HG02588 (cell line): Measurements from ENCODE around the gene EHD1.
"Not testable (repeated sequence)": the region's sequence is repeated elsewhere in the genome, so short reads cannot be mapped to it uniquely, and the experiment has no call there.

ENCODE experiments used
- ATAC-seq: cut with Tn5 transposase; IDR thresholded peaks from one replicate; pipeline ENCODE4 v1.9.1; 2021; ENCODE audit warnings: mild to moderate bottlenecking, moderate library complexity; ENCODE audit not compliant: unreplicated experiment

EHD1 gene

DNA sequence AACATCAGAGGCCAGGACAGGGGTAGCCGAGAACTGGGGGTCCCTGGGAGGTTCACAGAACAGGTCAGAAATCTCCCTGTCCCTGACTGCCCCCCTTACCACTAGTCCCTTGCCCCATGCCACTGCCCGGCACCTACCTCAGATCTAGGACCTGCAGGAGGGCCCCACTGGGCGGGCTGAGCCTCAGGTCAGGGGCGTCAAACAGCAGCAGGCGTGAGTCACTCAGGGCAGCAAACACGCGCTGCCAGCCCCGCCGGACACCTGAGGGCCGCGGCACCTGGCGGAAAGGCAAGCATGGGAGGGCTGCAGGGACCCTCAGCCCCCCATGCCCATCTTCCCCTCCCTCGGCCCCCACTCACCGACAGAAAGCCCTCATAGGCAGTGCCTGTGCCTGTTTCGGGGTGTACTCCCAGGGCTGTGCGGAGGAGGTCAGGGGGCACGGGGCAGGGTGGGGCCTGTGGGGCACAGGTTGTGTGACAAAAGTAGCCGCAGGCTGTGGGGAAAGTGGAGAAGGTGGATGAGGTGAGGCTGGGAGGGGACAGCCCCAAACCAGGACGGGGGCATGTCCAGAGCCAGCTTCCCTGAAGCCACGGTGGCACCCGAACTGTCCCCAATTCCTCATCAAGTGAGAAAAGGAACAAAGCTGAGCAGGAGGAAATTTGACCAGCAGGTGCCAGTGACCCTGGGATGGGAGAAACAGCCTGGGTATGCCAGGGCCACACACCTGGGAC is 45.8 kb downstream of the EHD1 start:
- ATAC-seq: no peak

DNA sequence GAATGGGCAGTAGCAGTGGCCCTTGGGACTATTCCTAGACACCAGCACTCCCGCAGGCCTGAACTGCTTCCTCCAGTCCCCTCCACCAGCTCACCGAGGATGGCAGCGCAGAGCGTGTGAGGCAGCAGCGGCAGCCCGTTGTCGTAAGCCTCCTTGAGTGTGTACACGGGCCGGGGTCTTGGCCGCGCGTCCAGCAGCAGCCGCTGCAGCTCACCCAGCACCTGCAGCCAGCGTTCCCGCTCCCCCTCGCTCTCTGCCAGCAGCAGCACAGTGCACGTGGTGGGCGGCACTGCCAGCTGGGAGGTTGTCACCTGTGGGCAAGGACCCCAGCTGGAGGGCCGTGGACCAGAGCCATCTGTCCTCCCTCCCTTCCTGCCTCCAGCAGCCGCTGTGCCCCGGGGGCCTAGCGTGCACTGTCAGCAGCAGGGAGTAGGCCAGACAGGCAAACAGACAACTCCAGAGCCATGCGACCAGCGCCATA is 47.0 kb downstream of the EHD1 start:
- no peak for ATAC-seq

DNA sequence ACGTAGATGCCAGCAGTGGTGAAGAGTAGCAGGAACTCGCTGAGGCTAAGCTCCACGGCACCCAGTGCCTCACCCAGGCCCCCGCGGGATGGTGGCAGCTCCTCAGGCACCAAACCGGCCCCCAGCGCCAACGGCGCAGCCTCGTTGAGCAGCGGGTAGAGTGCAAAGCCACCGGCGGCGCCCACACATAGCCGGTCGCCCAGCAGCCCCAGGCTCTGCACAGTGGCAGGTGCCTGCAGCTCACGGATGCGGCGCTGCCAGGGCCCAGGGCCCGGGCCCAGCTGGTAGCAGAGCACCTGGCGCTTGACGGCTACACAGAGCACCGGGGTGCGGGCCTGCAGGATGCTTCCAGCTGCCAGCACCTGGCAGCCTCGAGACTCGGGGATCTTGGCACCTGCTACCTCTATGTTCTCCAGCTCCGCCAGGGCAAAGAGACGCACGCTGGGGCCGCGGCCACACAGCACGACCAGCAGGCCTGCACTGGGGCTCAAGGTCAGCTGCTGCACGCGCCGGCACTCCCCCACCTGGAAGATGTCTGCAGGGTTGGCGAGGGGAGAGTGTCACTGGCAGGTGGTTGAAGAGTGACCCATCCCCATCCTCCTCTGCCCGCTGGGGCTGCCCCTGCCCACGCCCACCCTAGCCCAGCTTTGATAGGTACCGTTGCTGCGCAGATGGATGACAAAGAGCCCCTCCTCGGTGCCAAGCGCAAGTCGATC is 48.7 kb downstream of the EHD1 start:
- no peak for ATAC-seq

- no peak for ATAC-seq
Observed at GRCh38 chr11:64827451-64827839, 51.0 kb downstream of the EHD1 start.

DNA sequence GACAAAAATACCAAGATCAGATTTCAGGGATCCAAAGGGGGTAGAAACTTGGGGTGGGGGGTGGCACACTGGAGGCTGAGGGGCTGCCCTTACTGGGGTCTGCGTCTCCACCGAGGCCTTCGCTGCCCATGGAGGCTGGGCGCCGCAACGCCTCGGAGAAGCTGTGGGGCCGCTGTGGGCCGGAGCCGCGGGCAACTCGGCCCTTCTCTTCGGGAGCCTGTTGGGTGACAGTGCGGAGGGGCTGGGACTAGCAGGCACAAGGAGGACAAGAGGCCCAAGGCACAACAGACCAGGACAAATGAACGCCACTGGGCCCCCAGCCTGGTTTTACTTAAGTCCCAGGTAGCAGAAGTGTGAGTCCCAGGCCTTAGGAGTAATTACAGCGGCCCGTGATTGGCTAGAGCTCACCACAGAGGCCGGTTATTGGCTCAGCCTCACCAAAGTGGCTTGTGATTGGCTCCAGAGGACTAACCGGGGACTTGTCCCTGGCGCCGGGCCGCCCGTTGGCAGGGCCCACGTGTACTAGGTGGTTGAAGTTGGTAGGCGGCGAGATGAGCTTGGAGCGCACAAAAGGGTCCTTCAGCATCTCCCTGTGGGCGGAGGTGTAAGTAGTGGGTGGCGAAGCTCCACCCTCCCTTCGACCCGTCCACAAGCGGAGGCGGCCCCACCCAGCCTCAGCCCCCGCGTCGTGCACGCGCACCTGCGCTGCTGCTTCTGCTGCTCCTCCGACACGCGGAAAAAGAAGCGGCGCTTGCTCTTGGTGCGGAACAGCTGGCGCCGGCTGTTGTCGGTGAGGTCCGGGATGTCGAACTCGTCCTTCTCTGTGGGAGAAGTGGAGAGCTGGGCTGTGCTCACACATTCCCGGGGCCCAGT is 51.6 kb downstream of the EHD1 start:
- no peak for ATAC-seq

DNA sequence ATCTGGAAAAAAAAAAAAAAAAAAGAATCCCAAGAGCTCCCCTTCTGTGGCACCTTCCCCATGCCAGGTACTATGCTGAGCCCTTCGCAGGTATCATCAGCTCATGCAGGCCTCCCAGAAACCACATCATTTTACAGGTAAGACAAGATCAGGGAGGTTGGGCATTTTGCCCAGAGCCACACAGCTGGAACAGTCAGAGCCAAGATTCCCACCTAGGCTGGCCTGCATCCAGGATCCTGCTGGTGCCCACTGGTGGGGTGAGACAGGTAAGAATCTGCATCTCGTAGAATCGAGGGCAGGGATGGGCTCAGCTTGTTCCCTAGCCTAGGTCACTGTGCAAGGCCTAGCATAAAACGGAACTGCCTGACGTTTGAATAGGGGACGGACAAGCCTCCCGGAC is 52.4 kb downstream of the EHD1 start:
- ATAC-seq: no peak

DNA sequence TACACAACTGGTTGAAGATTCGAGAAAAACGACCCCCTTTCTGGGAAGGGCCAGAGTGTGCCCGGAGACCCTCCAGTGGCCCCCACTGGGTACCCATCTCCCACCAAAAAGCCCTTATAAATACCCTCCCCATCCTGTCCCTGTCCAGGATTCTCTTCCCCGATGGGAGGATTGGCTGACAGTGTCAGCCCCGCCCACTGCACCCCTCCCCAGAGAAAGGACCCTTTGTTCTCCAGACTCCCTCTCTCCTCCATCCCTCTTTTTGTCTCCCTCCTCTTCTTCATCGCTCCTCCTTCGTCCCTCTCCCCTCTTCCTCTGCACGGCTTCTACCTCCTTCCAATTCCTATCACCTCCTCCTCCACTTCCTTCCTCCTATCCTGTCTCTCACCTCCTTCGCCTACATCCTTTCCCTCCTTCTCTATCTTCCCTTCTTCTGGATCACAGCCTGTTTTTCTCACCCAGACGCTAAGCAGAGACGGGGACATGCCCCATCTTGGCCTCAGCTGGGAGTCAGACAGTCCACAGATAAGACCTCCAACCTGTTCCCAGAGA is 54.8 kb downstream of the EHD1 start:
- ATAC-seq: no peak

GRCh38 chr11:64817476-64817875 is 60.9 kb downstream of the EHD1 start:
- no peak for ATAC-seq

DNA sequence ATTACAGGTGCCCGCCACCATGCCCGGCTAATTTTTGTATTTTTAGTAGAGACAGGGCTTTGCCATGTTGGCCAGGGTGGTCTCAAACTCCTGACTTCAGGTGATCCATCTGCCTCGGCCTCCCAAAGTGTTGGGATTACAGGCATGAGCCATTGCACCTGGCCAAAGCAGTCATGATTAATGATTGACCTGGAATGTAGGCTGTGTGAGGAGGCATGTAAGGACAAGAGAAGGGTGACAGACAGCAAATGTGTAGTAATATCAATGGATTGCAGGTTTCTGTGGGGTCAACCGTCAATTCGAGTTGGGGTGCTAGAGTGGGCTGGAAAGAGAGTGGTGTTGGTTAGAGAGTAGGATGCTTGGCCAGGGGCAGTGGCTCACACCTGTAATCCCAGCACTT is 63.0 kb downstream of the EHD1 start:
- ATAC-seq: not testable (repeated sequence)

- ATAC-seq: peak; percentile 37
Observed at GRCh38 chr11:64814712-64815187, 63.7 kb downstream of the EHD1 start.

DNA sequence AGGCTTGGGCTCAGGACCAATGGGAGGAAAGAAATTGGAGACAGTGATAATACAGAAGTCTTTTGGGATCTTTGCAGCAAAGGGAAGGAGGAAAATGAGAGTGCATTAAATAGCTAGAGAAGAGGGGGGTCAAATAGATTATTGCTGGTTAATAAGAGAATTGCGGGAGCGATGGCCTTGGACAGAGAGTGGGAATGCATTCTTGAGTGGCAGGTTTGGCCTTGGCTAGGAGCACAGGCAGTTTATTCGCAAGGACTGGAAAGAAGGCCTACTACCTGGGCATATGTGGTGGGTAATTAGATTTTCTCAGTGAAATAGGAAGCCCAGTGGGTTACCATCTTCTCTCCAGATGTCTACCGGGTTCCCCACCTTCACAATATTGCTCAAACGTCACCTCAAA is 64.6 kb downstream of the EHD1 start:
- ATAC-seq: no peak

DNA sequence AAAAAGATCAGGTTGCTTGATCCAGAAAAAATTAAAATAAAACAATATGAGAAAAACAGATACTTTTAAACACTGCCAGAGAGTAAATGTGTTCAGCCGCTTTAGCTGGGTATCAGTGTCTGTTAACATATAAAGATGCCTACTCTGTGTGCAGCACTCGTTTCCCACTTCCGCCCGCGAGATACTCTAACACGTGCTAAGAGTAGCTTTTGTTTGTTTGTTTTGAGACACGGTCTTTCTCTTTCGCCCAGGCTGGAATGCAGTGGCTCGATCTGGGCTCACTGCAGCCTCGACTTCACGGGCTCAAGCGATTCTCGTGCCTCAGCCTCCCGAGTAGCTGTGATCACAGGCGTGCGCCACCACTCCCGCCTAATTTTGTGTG is 67.5 kb downstream of the EHD1 start:
- ATAC-seq: no peak

GRCh38 chr11:64810271-64810890 is 68.0 kb downstream of the EHD1 start, which contains the start of gene MEN1:
Gene MEN1, minus strand, starts transcription at chr11:64810551. Its CDS starts 442 bp downstream, at chr11:64810109.
- ATAC-seq: peak; percentile 61

GRCh38 chr11:64809781-64810241 is 68.6 kb downstream of the EHD1 start:
- no peak for ATAC-seq

DNA sequence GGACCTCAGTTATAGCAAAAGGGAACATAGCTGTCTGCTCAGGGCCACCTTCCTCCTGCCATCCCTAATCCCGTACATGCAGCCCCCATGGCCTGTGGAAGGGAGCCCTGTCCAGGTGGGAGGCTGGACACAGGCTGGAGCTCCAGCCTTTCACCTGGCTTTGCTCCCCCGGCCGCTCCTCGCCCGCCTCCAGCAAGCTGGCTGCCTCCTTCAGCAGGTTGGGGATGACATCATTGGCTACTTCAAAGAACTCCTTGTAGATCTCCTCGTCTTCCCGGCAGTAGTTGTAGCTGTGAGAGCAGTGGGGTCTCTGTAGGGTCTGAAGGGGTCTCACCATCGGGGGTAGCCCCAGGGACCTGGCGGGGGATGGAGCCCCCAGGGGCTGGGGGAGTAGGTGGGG is 72.9 kb downstream of the EHD1 start:
- ATAC-seq: no peak

DNA sequence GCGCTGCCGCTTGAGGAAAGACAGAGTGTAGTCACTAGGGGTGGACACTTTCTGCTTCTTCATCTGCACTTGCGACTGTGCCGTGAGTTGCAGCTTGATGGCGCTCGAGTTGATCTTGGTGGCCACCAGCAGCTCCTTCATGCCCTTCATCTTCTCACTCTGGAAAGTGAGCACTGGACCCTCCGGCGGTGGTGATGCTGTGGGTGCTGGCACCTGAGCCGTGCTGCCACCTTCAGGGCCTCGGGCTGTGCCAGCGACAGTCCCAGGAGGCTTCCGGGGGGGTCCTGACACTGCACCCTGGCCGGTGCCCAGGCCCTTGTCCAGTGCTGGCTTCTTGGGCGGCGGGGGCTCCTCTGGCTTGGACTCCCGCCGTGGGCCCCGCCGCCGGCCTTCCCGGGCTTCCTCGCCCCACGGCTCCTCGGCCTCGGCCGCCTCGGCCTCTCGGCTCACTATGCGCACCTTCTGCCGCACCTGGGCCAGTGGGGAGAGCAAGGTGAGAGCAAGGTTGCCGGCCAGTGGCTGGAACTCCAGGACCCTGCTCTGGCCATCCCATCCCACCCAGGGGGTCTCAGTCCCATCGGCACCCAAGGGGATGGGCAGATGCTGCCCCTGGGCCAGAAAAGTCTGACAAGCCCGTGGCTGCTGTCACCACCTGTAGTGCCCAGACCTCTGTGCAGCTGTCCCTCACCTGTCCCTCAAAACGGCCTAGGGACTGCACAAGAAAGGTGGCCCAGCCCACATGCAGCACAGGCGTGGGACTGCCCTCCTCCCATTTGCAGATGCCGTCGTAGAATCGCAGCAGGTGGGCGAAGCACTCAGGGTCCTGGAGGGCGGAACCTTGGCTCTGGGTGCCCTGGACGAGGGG is 73.8 kb downstream of the EHD1 start:
- ATAC-seq: no peak

DNA sequence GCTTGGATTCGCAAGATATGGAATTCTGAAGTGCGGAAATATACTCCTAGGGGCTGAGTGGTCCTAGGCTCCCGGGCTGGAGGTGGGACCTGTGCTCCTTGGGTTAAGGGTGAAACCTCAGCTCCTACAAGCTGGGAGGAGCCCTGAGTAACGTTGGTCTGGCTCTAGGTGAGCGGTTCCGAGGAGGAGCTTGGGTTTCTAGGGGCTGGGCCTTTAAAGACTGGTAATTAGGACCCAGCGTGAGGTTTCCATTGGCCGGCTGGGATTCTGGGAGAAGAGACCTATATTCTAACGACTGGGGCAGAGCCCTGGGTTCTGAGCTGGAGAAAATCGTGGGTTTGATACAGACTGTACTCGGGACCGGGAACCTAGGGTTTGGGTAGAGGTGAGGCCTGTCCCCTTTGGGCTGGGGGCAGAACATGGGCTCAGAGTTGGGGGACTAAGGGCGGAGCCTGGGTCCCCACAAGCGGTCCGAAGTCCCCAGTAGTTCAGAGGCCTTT is 74.5 kb downstream of the EHD1 start:
- no peak for ATAC-seq

- ATAC-seq: peak; percentile 63
Observed at GRCh38 chr11:64803158-64803845, 75.1 kb downstream of the EHD1 start, which contains the start of gene MAP4K2. Gene MAP4K2, minus strand, starts transcription at chr11:64803214. Its CDS starts 65 bp downstream, at chr11:64803149.
